Uterus (tissue), 4 donors: Measurements from ENCODE around the gene GOLGA7B. TPM values are rescaled to one million over a fixed set of nuclear protein-coding genes. Genes with fewer than 3 reads are reported as not detected.

Experiments used
- DNase-seq, 2 donors: peaks; one replicate each; pipeline ENCODE4 v3.0.0-alpha.2; 2019 to 2020
- H3K27ac ChIP-seq, 2 donors: fragments of 200-600 bp; sonication (generic); 1 replicate in 1 of 2; 2 replicates in 1 of 2; pipeline ENCODE4 v1.5.1; 2016 to 2018
- H3K27me3 ChIP-seq, 2 donors: fragments of 200-600 bp; sonication (generic); one replicate each; pipeline ENCODE4 v1.5.1; 2018 to 2019; ENCODE audit warnings: control low read depth in 1 of 2
- H3K36me3 ChIP-seq, 2 donors: fragments of 200-600 bp; sonication (generic); one replicate each; pipeline ENCODE4 v1.5.1; 2019; ENCODE audit warnings: control low read depth in 1 of 2
- H3K4me1 ChIP-seq, 2 donors: fragments of 200-600 bp; sonication (generic); one replicate each; pipeline ENCODE4 v1.5.1; 2018 to 2019; ENCODE audit warnings: control low read depth in 1 of 2
- H3K4me3 ChIP-seq, 2 donors: fragments of 200-600 bp; sonication (generic); 1 replicate in 1 of 2; 2 replicates in 1 of 2; pipeline ENCODE4 v1.5.1; 2018 to 2019; ENCODE audit warnings: mild to moderate bottlenecking in 1 of 2
- H3K9me3 ChIP-seq, 2 donors: fragments of 200-600 bp; sonication (generic); one replicate each; pipeline ENCODE4 v1.5.1; 2019; ENCODE audit warnings: control low read depth in 1 of 2
- POLR2A ChIP-seq, 2 donors: fragments of 450-650 bp; IDR thresholded peaks; one replicate each; pipeline ENCODE4 v1.6.1; 2016; ENCODE audit warnings: antibody characterized with exemption in 2 of 2, mild to moderate bottlenecking in 1 of 2, moderate library complexity in 1 of 2
- intact Hi-C: fragments of 100-400 bp; cut with DNase I; formaldehyde crosslinking; loops from one replicate; pipeline ENCODE4 v1.15.1; 2023; ENCODE audit warnings: low total_unique reads
- total RNA-seq, 4 donors: library from RNA; depleted of rRNA in 3 of 4; stranded (reverse); fragments of >200 nt in 3 of 4; gene quantifications; one replicate each; pipeline versions ENCODE4 v1.1.0 to v1.2.4, GENCODE V29; 2014 to 2023
- TF ChIP-seq, protein P1 (sequence below), 4 experiments: fragments of 200-600 bp in 2 of 4; fragments of 450-650 bp in 2 of 4; sonication (generic) in 2 of 4; IDR thresholded peaks; one replicate each; pipeline ENCODE4 v1.5.1; 2016 to 2019; ENCODE audit warnings: antibody characterized with exemption in 4 of 4, mild to moderate bottlenecking in 2 of 4, moderate library complexity in 1 of 4
- donor health status: DM: yes; HTN: yes; CAD: no.

Gene GOLGA7B
- total RNA-seq, 4 donors from 2014 or later, result 0.09 to 3.1 TPM; not detected in 2

DNA sequence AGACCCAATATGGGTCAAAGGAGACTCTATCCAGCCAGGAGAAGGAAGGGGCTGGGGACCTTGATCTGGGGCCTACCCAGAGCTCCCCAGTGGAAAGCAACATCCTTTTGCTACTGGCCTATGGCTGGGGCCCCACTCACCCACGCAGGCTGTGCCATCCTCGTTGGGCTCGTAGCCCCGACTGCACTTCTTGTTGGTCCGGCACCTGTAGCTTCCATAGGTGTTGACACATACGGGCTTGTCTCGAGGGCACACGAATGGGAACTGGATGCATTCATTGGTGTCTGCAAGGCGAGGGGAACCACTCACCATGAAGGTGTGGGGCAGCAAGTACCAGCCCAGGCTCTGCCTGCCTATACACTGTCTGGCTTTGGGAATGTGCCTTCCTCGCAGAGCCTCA lies 30.5 kb downstream of the GOLGA7B start:
- Histone ChIP-seq H3K4me3 (no peak overlapping the region), H3K4me1 (no peaks in the 10 kb centered on the region), H3K27ac (no peak overlapping the region), H3K9me3 (no peaks in the 10 kb centered on the region), H3K36me3 (no peaks in the 10 kb centered on the region), H3K27me3 (no peaks in the 10 kb centered on the region)
- DNase-seq, result no peak
- intact Hi-C loops, result no loop called here
- TF ChIP-seq, protein P1, sequence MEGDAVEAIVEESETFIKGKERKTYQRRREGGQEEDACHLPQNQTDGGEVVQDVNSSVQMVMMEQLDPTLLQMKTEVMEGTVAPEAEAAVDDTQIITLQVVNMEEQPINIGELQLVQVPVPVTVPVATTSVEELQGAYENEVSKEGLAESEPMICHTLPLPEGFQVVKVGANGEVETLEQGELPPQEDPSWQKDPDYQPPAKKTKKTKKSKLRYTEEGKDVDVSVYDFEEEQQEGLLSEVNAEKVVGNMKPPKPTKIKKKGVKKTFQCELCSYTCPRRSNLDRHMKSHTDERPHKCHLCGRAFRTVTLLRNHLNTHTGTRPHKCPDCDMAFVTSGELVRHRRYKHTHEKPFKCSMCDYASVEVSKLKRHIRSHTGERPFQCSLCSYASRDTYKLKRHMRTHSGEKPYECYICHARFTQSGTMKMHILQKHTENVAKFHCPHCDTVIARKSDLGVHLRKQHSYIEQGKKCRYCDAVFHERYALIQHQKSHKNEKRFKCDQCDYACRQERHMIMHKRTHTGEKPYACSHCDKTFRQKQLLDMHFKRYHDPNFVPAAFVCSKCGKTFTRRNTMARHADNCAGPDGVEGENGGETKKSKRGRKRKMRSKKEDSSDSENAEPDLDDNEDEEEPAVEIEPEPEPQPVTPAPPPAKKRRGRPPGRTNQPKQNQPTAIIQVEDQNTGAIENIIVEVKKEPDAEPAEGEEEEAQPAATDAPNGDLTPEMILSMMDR (IDR thresholded peaks at IDR 0.05), result no peak

- Histone ChIP-seq H3K27me3 (no peaks in the 10 kb centered on the region), H3K4me3 (no peak overlapping the region), H3K4me1 (no peaks in the 10 kb centered on the region), H3K9me3 (no peaks in the 10 kb centered on the region), H3K27ac (no peak overlapping the region), H3K36me3 (no peaks in the 10 kb centered on the region)
- TF ChIP-seq, protein P1 (IDR thresholded peaks at IDR 0.05), result no peak
- TF ChIP-seq POLR2A (IDR thresholded peaks at IDR 0.05), result no peak
- intact Hi-C loops, result no loop called here
- no peak for DNase-seq
These were observed 32.8 kb downstream of the GOLGA7B start for GRCh38 chr10:97882142-97883091.

DNA sequence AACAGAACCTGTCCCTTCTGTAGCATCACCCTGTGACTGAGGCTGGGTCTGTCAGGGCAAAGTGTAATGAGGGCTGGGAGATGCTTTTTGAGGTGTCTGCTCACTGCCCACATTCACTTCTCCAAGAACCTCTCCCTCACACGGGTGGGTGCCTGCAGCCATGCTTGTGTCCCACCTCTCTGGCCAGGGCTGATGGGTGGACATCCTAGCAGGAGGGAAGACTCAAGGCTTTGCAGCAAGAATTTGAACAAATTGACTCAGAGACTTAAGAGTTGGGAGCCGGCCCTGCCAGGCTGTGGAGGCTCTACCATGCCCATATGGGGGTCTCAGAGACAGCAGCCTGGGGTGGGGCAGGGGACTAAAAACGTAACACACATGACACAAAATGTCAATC lies 33.4 kb downstream of the GOLGA7B start:
- H3K9me3 ChIP-seq, result no peaks in the 10 kb centered on the region
- H3K27me3 ChIP-seq, result no peaks in the 10 kb centered on the region
- no peak for TF ChIP-seq POLR2A (IDR thresholded peaks at IDR 0.05)
- no peaks in the 10 kb centered on the region for H3K4me1 ChIP-seq
- H3K36me3 ChIP-seq, result no peaks in the 10 kb centered on the region
- intact Hi-C loops, result no loop called here
- H3K4me3 ChIP-seq, result no peak overlapping the region
- no peak overlapping the region for H3K27ac ChIP-seq
- no peak for DNase-seq

- Histone ChIP-seq H3K9me3 (no peaks in the 10 kb centered on the region), H3K4me3 (no peak overlapping the region), H3K27ac (no peak overlapping the region), H3K36me3 (no peaks in the 10 kb centered on the region), H3K27me3 (no peaks in the 10 kb centered on the region), H3K4me1 (no peaks in the 10 kb centered on the region)
- TF ChIP-seq, protein P1 (IDR thresholded peaks at IDR 0.05), result no peak
- no peak for TF ChIP-seq POLR2A (IDR thresholded peaks at IDR 0.05)
- intact Hi-C loops, result no loop called here
- DNase-seq, result no peak
These were observed 36.6 kb downstream of the GOLGA7B start for GRCh38 chr10:97886286-97886685.

- Histone ChIP-seq H3K4me3 (no peak overlapping the region), H3K27me3 (no peaks in the 10 kb centered on the region), H3K27ac (no peak overlapping the region), H3K36me3 (no peaks in the 10 kb centered on the region), H3K4me1 (no peaks in the 10 kb centered on the region), H3K9me3 (no peaks in the 10 kb centered on the region)
- DNase-seq, result no peak
- TF ChIP-seq, protein P1 (IDR thresholded peaks at IDR 0.05), result no peak
- intact Hi-C loops, result no loop called here
These were observed 37.8 kb downstream of the GOLGA7B start for GRCh38 chr10:97887399-97887798.
